GM21723 (cell line): ENCODE results near the gene VGLL4.

Experiments
- ATAC-seq: cut with Tn5 transposase; IDR thresholded peaks from one replicate; pipeline ENCODE4 v1.9.1; 2021; ENCODE audit warnings: mild to moderate bottlenecking, moderate library complexity; ENCODE audit not compliant: unreplicated experiment

Gene VGLL4

DNA sequence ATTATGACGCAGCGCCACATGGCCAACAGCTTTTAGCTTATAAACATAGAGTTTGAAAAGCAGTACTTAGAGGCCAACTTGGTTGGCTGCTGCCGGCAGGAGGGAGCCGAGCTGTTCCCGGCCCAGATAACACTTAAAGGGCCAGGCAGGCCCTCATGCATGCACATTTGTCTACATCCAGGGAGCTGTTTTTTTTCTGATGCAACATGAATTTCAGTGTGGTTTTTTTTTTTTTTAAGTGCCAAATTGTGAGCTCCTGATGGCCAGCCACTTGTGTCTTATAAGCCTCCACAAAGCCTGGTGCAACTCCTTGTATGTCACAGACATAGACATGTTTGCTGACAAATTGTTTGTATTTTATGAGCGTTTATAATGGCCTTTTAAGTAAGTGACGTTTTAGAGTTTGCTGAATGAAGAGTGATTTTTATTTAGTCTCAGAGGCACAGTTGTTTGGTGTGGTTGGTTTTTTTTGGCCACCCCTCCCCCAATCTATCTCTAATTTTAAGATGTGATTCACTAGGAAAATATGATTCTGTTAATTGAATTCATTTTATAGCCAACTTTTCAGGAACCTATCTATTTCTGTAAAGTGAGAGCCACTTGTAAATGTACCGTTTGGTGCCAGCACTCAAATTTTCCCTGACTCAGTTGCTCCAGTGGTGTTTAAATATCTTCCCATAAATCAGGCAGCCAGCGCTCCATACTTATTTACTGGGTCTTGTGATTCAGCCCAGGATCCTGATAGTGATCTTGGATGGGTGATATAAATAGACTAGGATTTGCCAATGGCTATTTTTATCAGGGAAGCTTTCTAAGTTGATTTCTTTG lies 134.3 kb downstream of the VGLL4 start:
- no peak for ATAC-seq

DNA sequence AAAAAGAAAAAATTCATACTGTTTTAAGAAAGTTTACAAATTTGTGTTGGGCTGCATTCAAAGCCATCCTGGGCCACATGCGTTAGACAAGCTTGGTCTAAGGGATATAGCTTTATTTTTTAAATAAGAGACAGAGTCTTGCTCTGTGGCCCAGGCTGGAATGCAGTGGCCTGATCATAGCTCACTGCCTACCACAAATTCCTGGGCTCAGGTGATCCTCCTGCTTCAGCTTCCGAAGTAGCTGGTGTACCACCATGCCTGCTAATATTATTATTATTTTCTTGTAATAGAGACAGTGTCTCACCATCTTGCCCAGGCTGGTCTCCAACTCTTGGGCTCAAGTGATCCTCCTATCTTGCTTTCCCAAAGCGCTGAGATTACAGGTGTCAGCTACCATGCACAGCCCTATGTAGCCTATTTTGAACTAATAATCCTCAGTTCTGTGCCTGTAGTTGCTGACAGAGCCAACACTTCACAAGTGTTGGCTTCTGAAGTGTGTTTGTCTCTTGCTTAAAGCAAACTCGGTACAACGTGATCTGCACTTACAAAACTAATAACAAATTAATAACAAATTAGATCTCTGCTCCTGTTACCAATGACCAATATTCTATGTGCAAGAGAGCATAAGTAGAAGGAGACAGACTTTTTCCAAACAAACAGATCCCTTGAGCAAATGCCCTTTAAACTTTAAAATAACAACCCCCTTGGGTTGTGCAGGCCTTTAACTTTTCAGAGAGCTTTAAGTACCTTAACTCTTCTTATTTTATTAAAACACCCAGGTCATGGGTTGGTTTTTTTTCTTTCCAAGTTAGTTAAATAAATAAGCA lies 135.2 kb downstream of the VGLL4 start:
- ATAC-seq, result no peak

DNA sequence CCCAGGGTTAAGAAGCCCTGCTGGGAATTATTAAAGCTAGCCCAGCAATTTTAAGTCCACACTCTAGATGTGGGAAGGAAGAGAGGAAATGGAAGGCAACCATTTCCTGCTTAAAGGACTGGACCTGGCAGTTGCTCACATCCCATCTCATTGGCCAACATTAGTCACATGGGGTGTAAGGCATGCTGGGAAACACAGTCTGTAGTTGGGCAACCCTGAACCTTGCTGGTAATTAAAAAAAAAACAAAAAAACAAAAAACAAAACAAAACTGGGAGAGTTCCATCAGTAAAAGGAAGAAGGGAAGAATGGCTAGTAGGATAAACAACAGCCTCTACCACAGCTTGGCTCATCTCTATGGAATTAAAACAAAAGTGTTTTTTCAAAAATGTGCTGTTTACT lies 136.0 kb downstream of the VGLL4 start:
- no peak for ATAC-seq
